Ovary (tissue), 9 donors: ENCODE measurements around the gene PPP2R3B. TPM values are rescaled to one million over a fixed set of nuclear protein-coding genes. Genes with fewer than 3 reads are reported as not detected.
"Not testable (repeated sequence)": the region's sequence is repeated elsewhere in the genome, so short reads cannot be mapped to it uniquely, and the experiment has no call there.

Source experiments
- DNase-seq, 5 donors: peaks; one replicate each; pipeline ENCODE4 v3.0.0-alpha.2; 2019 to 2020
- H3K27ac ChIP-seq, 2 donors: fragments of 200-600 bp; one replicate each; pipeline versions ENCODE4 v1.5.1 to v1.8.0; 2019 to 2022
- H3K27me3 ChIP-seq: fragments of 200-600 bp; one replicate; pipeline ENCODE4 v1.8.0; 2022
- H3K36me3 ChIP-seq: fragments of 200-600 bp; sonication (generic); one replicate; pipeline ENCODE4 v1.5.1; 2019
- H3K4me1 ChIP-seq: one replicate; pipeline ENCODE4 v1.8.1; 2013; ENCODE audit warnings: mild to moderate bottlenecking, moderate library complexity; ENCODE audit not compliant: insufficient read depth
- H3K4me3 ChIP-seq: fragments of 200-600 bp; sonication (generic); one replicate; pipeline ENCODE4 v1.5.1; 2017
- H3K9me3 ChIP-seq, 2 donors: fragments of 200-600 bp in 1 of 2; sonication (generic) in 1 of 2; one replicate each; pipeline versions ENCODE4 v1.5.1 to v1.8.1; 2013 to 2019; ENCODE audit warnings: mild to moderate bottlenecking in 1 of 2, moderate library complexity in 1 of 2
- EP300 ChIP-seq: sonication (generic); formaldehyde crosslinking; IDR thresholded peaks from one replicate; pipeline ENCODE4 v1.6.1; 2017; ENCODE audit warnings: antibody characterized with exemption
- POLR2A ChIP-seq: fragments of 450-650 bp; IDR thresholded peaks from one replicate; pipeline ENCODE4 v1.6.1; 2017; ENCODE audit warnings: antibody characterized with exemption, mild to moderate bottlenecking, moderate library complexity
- WGBS, 3 donors: extraction: QIAGEN DNeasy Blood & Tissue Kit in 1 of 3; methylation state at CpG; one replicate each; pipeline versions ENCODE4 v1.1.5 to v1.1.7; 2013 to 2017; 5-methylcytosine and 5-hydroxymethylcytosine counted together
- intact Hi-C, 4 donors: fragments of 100-400 bp; cut with DNase I; formaldehyde crosslinking; loops; one replicate each; pipeline versions ENCODE4 v1.11.0 to v1.15.1; 2022 to 2023
- polyA plus RNA-seq, 2 donors: library from polyadenylated mRNA; stranded (reverse); fragments of 200-250 nt in 1 of 2; fragments of 350-450 nt in 1 of 2; fragmentation: Illumina TruSeq in 1 of 2; extraction: RNeasy Lipid Tissue Mini Kit (QIAGEN cat#74804) in 1 of 2; gene quantifications; one replicate each; pipeline ENCODE4 v1.2.3, GENCODE V29; 2013 to 2014
- total RNA-seq, 7 donors: library from RNA; depleted of rRNA in 2 of 7; stranded (reverse); fragments of >200 nt in 2 of 7; fragmentation: NEBNext Ultra II Directional in 3 of 7; extraction: Animal tissue kit (Norgen Biotek cat#: 25700) in 3 of 7; gene quantifications; one replicate each; pipeline versions ENCODE4 v1.1.0 to v1.2.4, GENCODE V29; 2016 to 2023
- TF ChIP-seq, protein P1 (sequence below), 3 donors: fragments of 450-650 bp in 2 of 3; fragments of 200-600 bp in 1 of 3; IDR thresholded peaks; one replicate each; pipeline versions ENCODE4 v1.5.1 to v1.8.0; 2016 to 2022; ENCODE audit warnings: antibody characterized with exemption in 3 of 3, mild to moderate bottlenecking in 1 of 3
- donor health status: DM: no; HTN: no; CAD: no; lungs with moderate emphysema.
- donor health status: DM: no; HTN: no; CAD: no.
- donor health status: Bipolar disorder and iron deficiency.
- donor health status: DM: yes; HTN: yes; CAD: no.
- donor health status: DM: no; HTN: no; CAD: no.
- donor health status: DM: yes; HTN: yes; CAD: no.

Gene PPP2R3B
- total and polyA plus RNA-seq, 9 donors, result 2.3 to 25.0 (median 18.4) TPM

DNA sequence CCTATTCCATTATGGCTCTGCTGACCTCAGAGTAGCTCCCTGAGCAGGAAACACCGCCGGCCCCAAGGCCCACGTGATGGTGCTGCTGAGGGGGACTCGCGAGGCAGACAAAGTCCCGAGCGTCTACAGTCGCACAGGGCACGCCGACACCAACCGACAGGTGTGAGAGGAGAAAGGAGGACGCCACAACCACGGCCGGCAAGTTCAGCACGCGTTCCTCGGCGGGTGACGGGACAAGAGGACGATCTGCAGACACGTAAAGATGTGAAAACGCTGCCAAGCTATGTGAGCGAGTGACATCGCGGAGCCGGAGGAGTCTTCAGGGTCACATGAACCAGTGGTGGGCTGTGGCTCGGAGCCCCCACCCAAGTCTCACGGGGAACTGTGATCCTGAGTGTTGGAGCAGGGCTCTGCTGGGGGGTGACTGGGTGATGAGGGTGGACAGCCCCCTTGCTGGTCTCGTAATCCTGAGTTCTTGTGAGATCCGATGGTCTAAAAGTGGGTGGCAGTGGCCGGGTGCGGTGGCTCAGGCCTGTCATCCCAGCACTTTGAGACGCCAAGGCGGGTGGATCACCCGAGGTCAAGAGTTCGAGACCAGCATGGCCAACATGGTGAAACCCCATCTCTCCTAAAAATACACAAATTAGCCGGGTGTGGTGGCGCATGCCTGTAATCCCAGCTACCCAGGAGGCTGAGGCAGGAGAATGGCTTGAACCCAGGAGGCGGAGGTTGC is 34.0 kb downstream of the PPP2R3B start:
- WGBS, 3 donors, result 95 to 97% (median 96%) methylated on average over 39 of the region's 39 CpGs
- Histone ChIP-seq H3K9me3 (no peaks in the 10 kb centered on the region), H3K4me1 (no peaks in the 10 kb centered on the region), H3K36me3 (no peaks in the 10 kb centered on the region), H3K4me3 (no peak overlapping the region), H3K27ac (no peak overlapping the region), H3K27me3 (no peaks in the 10 kb centered on the region)
- peak in 2 of 5 donors; percentile 21 to 28 for DNase-seq
- no peak for TF ChIP-seq EP300
- intact Hi-C loops, result no loop called here

DNA sequence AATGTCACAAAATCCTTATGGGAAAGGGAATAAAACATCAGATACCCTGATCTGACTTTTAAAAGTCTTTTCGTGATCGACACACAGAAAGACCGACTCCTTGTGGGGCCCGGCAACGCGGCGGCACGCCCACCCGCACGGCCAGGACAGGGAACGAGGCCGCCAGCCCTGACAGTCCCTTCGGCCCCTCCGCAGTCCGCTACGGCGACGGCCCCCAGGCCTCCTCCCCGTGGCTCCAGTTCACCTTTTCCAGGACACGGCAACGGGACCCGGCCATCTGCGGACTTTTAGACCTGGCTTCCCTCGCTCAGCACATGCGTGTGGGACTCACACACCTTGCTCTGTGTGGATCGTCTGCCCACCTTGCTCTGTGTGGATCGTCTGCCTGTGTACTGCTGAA is 34.5 kb downstream of the PPP2R3B start:
- H3K4me1 ChIP-seq, result no peaks in the 10 kb centered on the region
- no peak overlapping the region for H3K4me3 ChIP-seq
- peak in 2 of 5 donors; percentile 10 to 24 for DNase-seq
- H3K9me3 ChIP-seq, result no peaks in the 10 kb centered on the region
- intact Hi-C loops, result no loop called here
- 95 to 97% (median 95%) methylated on average over 27 of the region's 27 CpGs for WGBS, 3 donors
- H3K27ac ChIP-seq, result no peak overlapping the region
- no peaks in the 10 kb centered on the region for H3K27me3 ChIP-seq
- no peaks in the 10 kb centered on the region for H3K36me3 ChIP-seq
- TF ChIP-seq POLR2A (no peak), EP300 (no peak)
- TF ChIP-seq, protein P1, sequence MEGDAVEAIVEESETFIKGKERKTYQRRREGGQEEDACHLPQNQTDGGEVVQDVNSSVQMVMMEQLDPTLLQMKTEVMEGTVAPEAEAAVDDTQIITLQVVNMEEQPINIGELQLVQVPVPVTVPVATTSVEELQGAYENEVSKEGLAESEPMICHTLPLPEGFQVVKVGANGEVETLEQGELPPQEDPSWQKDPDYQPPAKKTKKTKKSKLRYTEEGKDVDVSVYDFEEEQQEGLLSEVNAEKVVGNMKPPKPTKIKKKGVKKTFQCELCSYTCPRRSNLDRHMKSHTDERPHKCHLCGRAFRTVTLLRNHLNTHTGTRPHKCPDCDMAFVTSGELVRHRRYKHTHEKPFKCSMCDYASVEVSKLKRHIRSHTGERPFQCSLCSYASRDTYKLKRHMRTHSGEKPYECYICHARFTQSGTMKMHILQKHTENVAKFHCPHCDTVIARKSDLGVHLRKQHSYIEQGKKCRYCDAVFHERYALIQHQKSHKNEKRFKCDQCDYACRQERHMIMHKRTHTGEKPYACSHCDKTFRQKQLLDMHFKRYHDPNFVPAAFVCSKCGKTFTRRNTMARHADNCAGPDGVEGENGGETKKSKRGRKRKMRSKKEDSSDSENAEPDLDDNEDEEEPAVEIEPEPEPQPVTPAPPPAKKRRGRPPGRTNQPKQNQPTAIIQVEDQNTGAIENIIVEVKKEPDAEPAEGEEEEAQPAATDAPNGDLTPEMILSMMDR (IDR thresholded peaks at IDR 0.05), result no peak

DNA sequence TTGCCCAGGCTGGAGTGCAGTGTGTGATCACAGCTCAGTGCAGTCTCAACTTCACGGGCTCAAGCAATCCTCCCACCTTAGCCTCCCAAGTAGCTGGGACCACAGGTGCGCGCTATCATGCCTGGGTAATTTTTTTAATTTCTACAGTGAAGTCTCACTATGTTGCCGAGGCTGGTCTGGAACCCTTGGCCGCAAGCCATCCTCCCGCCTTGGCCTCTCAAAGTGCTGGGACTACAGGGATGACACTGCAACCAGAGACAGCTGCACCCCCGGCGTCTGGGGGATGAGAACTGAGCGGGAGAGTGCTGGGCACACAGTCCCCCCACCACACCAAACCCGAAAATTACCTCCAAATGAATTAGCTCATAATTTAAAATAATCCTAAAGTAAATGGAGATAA is 35.0 kb downstream of the PPP2R3B start:
- Histone ChIP-seq H3K4me3 (no peak overlapping the region), H3K4me1 (no peaks in the 10 kb centered on the region), H3K27ac (no peak overlapping the region), H3K27me3 (no peaks in the 10 kb centered on the region), H3K36me3 (no peaks in the 10 kb centered on the region), H3K9me3 (no peaks in the 10 kb centered on the region)
- no peak for TF ChIP-seq EP300
- TF ChIP-seq, protein P1 (IDR thresholded peaks at IDR 0.05), result no peak
- 95 to 98% (median 95%) methylated on average over 10 of the region's 10 CpGs for WGBS, 3 donors
- intact Hi-C loops, result no loop called here
- peak in 2 of 5 donors; percentile 8 to 10 for DNase-seq

DNA sequence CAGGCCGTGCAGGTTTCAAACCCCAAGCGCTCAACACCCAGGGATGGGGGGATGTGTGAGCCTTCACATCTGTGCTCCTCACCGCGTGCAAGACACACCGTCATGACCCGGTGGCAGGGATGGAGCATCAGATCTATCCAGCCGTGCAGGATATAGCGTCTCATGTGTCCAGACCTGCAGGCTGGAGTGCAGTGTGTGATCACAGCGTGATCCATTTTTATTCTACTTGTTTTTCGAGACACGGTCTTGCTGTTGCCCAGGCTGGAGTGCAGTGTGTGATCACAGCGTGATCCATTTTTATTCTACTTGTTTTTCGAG is 35.4 kb downstream of the PPP2R3B start:
- 95 to 97% (median 96%) methylated on average over 11 to 13 of the region's 13 CpGs for WGBS, 3 donors
- H3K27me3 ChIP-seq, H3K36me3 ChIP-seq, intact Hi-C loops, H3K9me3 ChIP-seq, H3K4me3 ChIP-seq, DNase-seq, H3K27ac ChIP-seq, H3K4me1 ChIP-seq: not testable (repeated sequence)

DNA sequence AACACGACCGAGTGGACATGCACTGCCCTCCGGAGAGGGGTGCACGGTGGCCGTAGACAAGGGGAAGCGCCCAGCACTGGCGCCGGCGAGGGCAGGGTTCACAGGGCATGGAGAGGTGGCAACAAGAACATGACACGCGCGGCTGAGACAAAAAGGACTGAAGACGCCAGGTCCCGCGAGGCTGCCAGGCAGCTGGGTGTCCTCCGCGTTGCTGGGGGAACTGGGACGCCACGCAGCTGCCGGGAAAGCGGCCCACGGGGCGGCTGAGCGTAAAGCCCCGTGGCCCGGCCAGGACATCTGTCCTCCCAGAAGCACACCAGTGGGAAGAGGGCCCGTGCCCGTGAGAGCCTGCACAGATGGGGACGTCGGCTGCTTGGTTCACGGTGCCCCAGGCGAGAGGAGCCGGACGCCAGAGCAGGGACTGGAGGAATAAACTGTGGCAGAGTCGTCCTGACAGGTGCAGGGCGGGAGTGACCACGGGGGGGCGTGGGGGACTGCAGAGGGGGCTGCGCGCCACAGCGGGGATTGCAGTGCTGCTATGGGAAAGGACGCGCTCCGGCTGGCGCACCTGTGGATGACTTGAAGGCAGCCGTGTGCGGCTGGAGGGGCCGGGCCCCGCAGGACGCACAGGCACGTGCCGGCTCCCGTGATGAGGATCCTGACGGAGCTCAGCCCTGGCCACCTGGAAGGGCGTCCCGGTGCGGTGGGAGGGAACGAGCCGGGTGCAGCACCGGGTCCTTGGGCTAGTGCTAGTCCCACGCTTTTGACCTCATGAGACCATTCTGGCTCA is 36.0 kb downstream of the PPP2R3B start:
- Histone ChIP-seq H3K27me3 (no peaks in the 10 kb centered on the region), H3K27ac (no peak overlapping the region), H3K36me3 (no peaks in the 10 kb centered on the region), H3K9me3 (no peaks in the 10 kb centered on the region), H3K4me1 (no peaks in the 10 kb centered on the region), H3K4me3 (no peak overlapping the region)
- TF ChIP-seq POLR2A (no peak), EP300 (no peak)
- TF ChIP-seq, protein P1 (IDR thresholded peaks at IDR 0.05), result no peak
- WGBS, 3 donors, result 95 to 96% (median 95%) methylated on average over 61 of the region's 61 CpGs
- intact Hi-C loops, result no loop called here
- DNase-seq, result peak in 2 of 5 donors; percentile 23 to 24
